ENCODE results near the gene IRAK2. TPM values are rescaled to one million over a fixed set of nuclear protein-coding genes. Genes with fewer than 3 reads are reported as not detected.

IRAK2 gene
- total RNA-seq, 1 donor from 2014 or later, result 4.7 TPM

- H3K36me3 ChIP-seq (ENCODE audit: control insufficient read depth, insufficient read depth, low read length), result peaks cover 2% of the 10 kb centered on the region
- FAIRE-seq, result no peak
- no peak for DNase-seq (ENCODE audit: low read depth)
- TF ChIP-seq, protein P1, sequence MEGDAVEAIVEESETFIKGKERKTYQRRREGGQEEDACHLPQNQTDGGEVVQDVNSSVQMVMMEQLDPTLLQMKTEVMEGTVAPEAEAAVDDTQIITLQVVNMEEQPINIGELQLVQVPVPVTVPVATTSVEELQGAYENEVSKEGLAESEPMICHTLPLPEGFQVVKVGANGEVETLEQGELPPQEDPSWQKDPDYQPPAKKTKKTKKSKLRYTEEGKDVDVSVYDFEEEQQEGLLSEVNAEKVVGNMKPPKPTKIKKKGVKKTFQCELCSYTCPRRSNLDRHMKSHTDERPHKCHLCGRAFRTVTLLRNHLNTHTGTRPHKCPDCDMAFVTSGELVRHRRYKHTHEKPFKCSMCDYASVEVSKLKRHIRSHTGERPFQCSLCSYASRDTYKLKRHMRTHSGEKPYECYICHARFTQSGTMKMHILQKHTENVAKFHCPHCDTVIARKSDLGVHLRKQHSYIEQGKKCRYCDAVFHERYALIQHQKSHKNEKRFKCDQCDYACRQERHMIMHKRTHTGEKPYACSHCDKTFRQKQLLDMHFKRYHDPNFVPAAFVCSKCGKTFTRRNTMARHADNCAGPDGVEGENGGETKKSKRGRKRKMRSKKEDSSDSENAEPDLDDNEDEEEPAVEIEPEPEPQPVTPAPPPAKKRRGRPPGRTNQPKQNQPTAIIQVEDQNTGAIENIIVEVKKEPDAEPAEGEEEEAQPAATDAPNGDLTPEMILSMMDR (IDR thresholded peaks at IDR 0.05; ENCODE audit: insufficient read depth, low read length, severe bottlenecking), result no peak
- H3K4me3 ChIP-seq (ENCODE audit: low read depth, low read length), result peak overlapping the region; percentile 68
- H3K27me3 ChIP-seq (ENCODE audit: control insufficient read depth, insufficient read depth, low read length), result no peaks in the 10 kb centered on the region
Observed at GRCh38 chr3:10247679-10248183, 83.0 kb downstream of the IRAK2 start.

- DNase-seq (ENCODE audit: low read depth), result peak; percentile 95
- TF ChIP-seq, protein P1 (IDR thresholded peaks at IDR 0.05; ENCODE audit: insufficient read depth, low read length, severe bottlenecking), result no peak
- Histone ChIP-seq H3K36me3 (ENCODE audit: control insufficient read depth, insufficient read depth, low read length) (peaks cover 4% of the 10 kb centered on the region), H3K27me3 (ENCODE audit: control insufficient read depth, insufficient read depth, low read length) (no peaks in the 10 kb centered on the region), H3K4me3 (ENCODE audit: low read depth, low read length) (peak within 1 kb of the TSS; percentile 68)
- FAIRE-seq, result no peak
Observed at GRCh38 chr3:10248184-10248983, 83.7 kb downstream of the IRAK2 start, which contains the start of gene TATDN2. TATDN2 (plus strand) TSS chr3:10248459; CDS start chr3:10249201, 742 bp downstream.

GRCh38 chr3:10248984-10249748 lies 84.4 kb downstream of the IRAK2 start:
- FAIRE-seq (no peak), DNase-seq (ENCODE audit: low read depth) (no peak)
- Histone ChIP-seq H3K36me3 (ENCODE audit: control insufficient read depth, insufficient read depth, low read length) (peaks cover 9% of the 10 kb centered on the region), H3K4me3 (ENCODE audit: low read depth, low read length) (peak overlapping the region; percentile 68), H3K27me3 (ENCODE audit: control insufficient read depth, insufficient read depth, low read length) (no peaks in the 10 kb centered on the region)
- TF ChIP-seq, protein P1 (IDR thresholded peaks at IDR 0.05; ENCODE audit: insufficient read depth, low read length, severe bottlenecking), result no peak

DNA sequence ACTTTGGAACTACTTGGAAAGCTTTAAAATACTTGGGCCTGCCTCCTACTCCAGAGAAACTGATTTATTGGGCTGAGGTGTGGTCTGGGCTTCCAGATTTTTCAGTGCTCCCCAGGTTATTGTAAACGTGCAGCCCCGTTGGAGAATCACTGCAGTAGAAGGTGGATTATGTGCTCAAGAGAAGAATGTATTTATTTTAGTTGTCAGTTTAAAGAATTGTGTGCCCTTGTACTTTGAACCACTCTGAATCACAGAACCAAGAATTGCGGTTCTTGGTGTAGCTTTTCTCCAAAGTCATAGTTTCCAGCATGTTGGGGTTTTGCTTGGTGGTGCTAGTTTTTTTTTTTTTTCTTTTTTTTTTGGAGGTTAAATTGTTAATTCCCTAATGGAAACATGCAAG lies 85.1 kb downstream of the IRAK2 start:
- DNase-seq (ENCODE audit: low read depth) (no peak), FAIRE-seq (no peak)
- Histone ChIP-seq H3K27me3 (ENCODE audit: control insufficient read depth, insufficient read depth, low read length) (no peaks in the 10 kb centered on the region), H3K36me3 (ENCODE audit: control insufficient read depth, insufficient read depth, low read length) (peaks cover 11% of the 10 kb centered on the region), H3K4me3 (ENCODE audit: low read depth, low read length) (peak overlapping the region; percentile 68)
- TF ChIP-seq, protein P1 (IDR thresholded peaks at IDR 0.05; ENCODE audit: insufficient read depth, low read length, severe bottlenecking), result no peak

DNA sequence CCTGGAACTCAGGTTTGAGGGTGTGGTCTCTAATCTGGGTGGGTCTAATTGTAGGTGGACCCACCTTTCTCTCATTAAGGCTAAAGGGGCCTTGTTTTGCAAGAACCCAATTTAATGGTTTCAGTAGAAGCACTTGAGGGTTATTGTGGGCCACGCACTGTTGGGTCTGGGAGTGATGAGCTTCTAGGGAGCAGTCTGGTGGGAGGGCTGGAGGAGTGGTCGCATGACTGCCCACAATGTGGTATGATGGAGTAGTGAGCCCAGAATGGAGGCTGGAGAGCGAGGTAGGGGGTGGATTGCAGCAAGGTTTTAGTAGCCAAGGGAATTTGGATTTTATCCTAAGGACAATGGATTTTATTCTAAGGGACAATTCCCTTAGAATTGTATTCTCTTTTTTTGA lies 86.3 kb downstream of the IRAK2 start:
- H3K36me3 ChIP-seq (ENCODE audit: control insufficient read depth, insufficient read depth, low read length), result peaks cover 13% of the 10 kb centered on the region
- FAIRE-seq, result no peak
- DNase-seq (ENCODE audit: low read depth), result no peak
- no peaks in the 10 kb centered on the region for H3K27me3 ChIP-seq (ENCODE audit: control insufficient read depth, insufficient read depth, low read length)
- TF ChIP-seq, protein P1 (IDR thresholded peaks at IDR 0.05; ENCODE audit: insufficient read depth, low read length, severe bottlenecking), result no peak
- H3K4me3 ChIP-seq (ENCODE audit: low read depth, low read length), result no peak overlapping the region

Measured in bronchial epithelial cell (primary cell).